SK-N-SH treated with all-trans-retinoic acid at 6 μM for 48 hours (cell line): Measurements from ENCODE around the gene SLC3A2.

Source experiments
- ATAC-seq: fragments of 200-7000 bp; cut with Tn5 transposase; 3 replicates; pipeline ENCODE4 v1.9.1; 2020; ENCODE audit warnings: mild to moderate bottlenecking, moderate library complexity
- ARNTL ChIP-seq: fragments of 450-650 bp; formaldehyde crosslinking; IDR thresholded peaks from 2 replicates; pipeline ENCODE4 v1.5.0; 2020; ENCODE audit warnings: low read depth, mild to moderate bottlenecking, moderate library complexity, borderline replicate concordance
- BACH2 ChIP-seq: fragments of 250-450 bp; sonication (Bioruptor Pico); IDR thresholded peaks from 2 replicates; pipeline ENCODE4 v1.9.0; 2021; ENCODE audit warnings: mild to moderate bottlenecking, borderline replicate concordance
- CSDC2 ChIP-seq: fragments of 250-450 bp; sonication (Bioruptor Pico); IDR thresholded peaks from 2 replicates; pipeline ENCODE4 v1.5.0; 2020; ENCODE audit warnings: mild to moderate bottlenecking, moderate library complexity
- ESRRG ChIP-seq: fragments of 250-450 bp; sonication (Bioruptor Pico); IDR thresholded peaks from 2 replicates; pipeline ENCODE4 v1.6.1; 2021; ENCODE audit warnings: mild to moderate bottlenecking
- GLIS3 ChIP-seq: fragments of 250-450 bp; sonication (Bioruptor Pico); IDR thresholded peaks from 2 replicates; pipeline ENCODE4 v1.5.0; 2020; ENCODE audit warnings: mild to moderate bottlenecking, moderate library complexity
- ISL1 ChIP-seq: fragments of 250-450 bp; sonication (Bioruptor Pico); IDR thresholded peaks from 2 replicates; pipeline ENCODE4 v2.1.2; 2022; ENCODE audit warnings: mild to moderate bottlenecking, moderate library complexity
- PPARA ChIP-seq: fragments of 250-450 bp; sonication (Bioruptor Pico); IDR thresholded peaks from 2 replicates; pipeline ENCODE4 v1.5.0; 2020; ENCODE audit warnings: mild to moderate bottlenecking, borderline replicate concordance
- RARB ChIP-seq: fragments of 250-450 bp; sonication (Bioruptor Pico); IDR thresholded peaks from 2 replicates; pipeline ENCODE4 v1.8.0; 2021; ENCODE audit warnings: mild to moderate bottlenecking, moderate library complexity
- SNAI2 ChIP-seq: fragments of 250-450 bp; sonication (Bioruptor Pico); IDR thresholded peaks from 2 replicates; pipeline ENCODE4 v1.5.0; 2020; ENCODE audit warnings: mild to moderate bottlenecking, moderate library complexity
- TCF4 ChIP-seq: fragments of 250-450 bp; sonication (Bioruptor Pico); IDR thresholded peaks from 2 replicates; pipeline ENCODE4 v1.8.0; 2021; ENCODE audit warnings: mild to moderate bottlenecking, moderate library complexity, borderline replicate concordance
- TOX ChIP-seq: fragments of 250-450 bp; sonication (Bioruptor Pico); IDR thresholded peaks from 2 replicates; pipeline ENCODE4 v1.8.0; 2021; ENCODE audit warnings: mild to moderate bottlenecking, moderate library complexity, borderline replicate concordance
- ZC3H10 ChIP-seq: fragments of 250-450 bp; sonication (Bioruptor Pico); IDR thresholded peaks from 2 replicates; pipeline ENCODE4 v1.5.1; 2021; ENCODE audit warnings: mild to moderate bottlenecking, moderate library complexity
- ZFP3 ChIP-seq: fragments of 250-450 bp; sonication (Bioruptor Pico); IDR thresholded peaks from 2 replicates; pipeline ENCODE4 v1.5.0; 2020; ENCODE audit warnings: mild to moderate bottlenecking, moderate library complexity
- ZFP30 ChIP-seq: fragments of 450-650 bp; formaldehyde crosslinking; IDR thresholded peaks from 2 replicates; pipeline ENCODE4 v1.5.0; 2022; ENCODE audit warnings: mild to moderate bottlenecking, moderate library complexity
- ZNF565 ChIP-seq: fragments of 450-650 bp; formaldehyde crosslinking; conservative IDR thresholded peaks from 2 replicates; pipeline ENCODE4 v1.5.0; 2020; ENCODE audit warnings: low read depth, mild to moderate bottlenecking, moderate library complexity
- ZNF70 ChIP-seq: fragments of 450-650 bp; formaldehyde crosslinking; IDR thresholded peaks from 2 replicates; pipeline ENCODE4 v1.5.0; 2020; ENCODE audit warnings: mild to moderate bottlenecking, moderate library complexity
- TF ChIP-seq, protein P1 (sequence below): fragments of 250-450 bp; sonication (Bioruptor Pico); IDR thresholded peaks from 2 replicates; pipeline ENCODE4 v1.8.0; 2021; ENCODE audit warnings: low read depth, mild to moderate bottlenecking, moderate library complexity, borderline replicate concordance
- TF ChIP-seq, protein P2 (sequence below): fragments of 250-450 bp; sonication (Bioruptor Pico); IDR thresholded peaks from 2 replicates; pipeline ENCODE4 v1.5.1; 2021; ENCODE audit warnings: mild to moderate bottlenecking, moderate library complexity
- TF ChIP-seq, protein P3 (sequence below): fragments of 250-450 bp; sonication (Bioruptor Pico); IDR thresholded peaks from 2 replicates; pipeline ENCODE4 v1.8.0; 2020; ENCODE audit warnings: mild to moderate bottlenecking, moderate library complexity, borderline replicate concordance
- TF ChIP-seq, protein P4 (sequence below): fragments of 250-450 bp; sonication (Bioruptor Pico); IDR thresholded peaks from 2 replicates; pipeline ENCODE4 v1.5.0; 2020; ENCODE audit warnings: mild to moderate bottlenecking, moderate library complexity

SLC3A2 gene

DNA sequence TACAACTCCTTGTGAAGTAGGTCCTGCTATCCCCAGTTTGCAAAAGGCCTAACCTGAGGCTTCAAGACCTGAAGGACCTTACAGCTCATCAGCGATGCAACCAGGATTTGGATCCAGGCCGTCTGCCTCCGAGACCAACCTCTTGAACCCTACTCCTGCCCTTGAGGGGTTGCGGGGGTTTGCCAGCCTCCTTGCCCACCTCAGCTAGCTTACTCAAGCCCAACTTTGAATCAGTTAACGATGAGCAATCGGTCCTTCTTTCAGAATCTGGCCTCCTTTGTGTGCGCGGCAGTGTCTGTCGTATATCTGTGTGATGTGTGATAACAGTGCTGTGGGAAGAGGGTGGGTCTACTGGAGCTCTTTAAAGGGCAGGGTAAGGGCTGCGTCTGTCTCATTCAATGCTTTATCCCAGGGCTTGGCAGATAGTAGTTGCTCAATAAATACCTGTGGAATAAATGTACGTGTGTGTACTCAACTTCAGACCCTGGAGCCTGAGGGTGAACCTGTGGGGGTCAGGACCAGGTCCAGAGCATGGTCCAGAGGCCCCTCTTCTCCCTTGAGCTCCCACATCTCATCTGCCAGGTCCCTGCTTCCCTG lies 37.3 kb downstream of the SLC3A2 start:
- no peak for ATAC-seq
- TF ChIP-seq PPARA (CRISPR knock-in tag) (no peak), ISL1 (CRISPR knock-in tag) (no peak), BACH2 (CRISPR knock-in tag) (no peak)
- TF ChIP-seq, all 23 proteins: peak for 0

DNA sequence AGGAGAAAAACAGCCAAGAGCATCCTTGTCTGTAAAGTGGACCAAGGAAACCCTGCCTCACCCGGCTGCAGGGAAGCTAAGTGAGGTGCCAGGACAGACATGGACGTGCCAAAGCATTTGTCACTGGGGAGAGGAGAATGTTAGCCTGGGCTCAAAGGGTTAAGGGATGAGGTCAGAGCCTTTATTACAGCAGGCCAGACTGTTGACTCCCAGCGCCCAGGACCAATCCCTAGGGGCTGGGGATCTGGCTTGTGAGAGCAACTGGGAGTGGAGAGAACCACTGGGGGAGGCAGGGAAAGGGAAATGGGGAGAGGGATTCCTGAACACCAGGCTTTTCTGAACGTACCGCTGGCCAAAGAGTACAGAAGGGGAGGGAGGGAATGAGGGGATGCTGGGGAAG lies 37.8 kb downstream of the SLC3A2 start:
- TF ChIP-seq, protein P1, sequence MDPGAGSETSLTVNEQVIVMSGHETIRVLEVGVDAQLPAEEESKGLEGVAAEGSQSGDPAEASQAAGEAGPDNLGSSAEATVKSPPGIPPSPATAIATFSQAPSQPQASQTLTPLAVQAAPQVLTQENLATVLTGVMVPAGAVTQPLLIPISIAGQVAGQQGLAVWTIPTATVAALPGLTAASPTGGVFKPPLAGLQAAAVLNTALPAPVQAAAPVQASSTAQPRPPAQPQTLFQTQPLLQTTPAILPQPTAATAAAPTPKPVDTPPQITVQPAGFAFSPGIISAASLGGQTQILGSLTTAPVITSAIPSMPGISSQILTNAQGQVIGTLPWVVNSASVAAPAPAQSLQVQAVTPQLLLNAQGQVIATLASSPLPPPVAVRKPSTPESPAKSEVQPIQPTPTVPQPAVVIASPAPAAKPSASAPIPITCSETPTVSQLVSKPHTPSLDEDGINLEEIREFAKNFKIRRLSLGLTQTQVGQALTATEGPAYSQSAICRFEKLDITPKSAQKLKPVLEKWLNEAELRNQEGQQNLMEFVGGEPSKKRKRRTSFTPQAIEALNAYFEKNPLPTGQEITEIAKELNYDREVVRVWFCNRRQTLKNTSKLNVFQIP, result no peak
- TF ChIP-seq GLIS3 (CRISPR knock-in tag), result no peak
- TF ChIP-seq ARNTL (CRISPR knock-in tag), result no peak
- TF ChIP-seq ZFP3 (CRISPR knock-in tag), result no peak
- TF ChIP-seq, protein P2, sequence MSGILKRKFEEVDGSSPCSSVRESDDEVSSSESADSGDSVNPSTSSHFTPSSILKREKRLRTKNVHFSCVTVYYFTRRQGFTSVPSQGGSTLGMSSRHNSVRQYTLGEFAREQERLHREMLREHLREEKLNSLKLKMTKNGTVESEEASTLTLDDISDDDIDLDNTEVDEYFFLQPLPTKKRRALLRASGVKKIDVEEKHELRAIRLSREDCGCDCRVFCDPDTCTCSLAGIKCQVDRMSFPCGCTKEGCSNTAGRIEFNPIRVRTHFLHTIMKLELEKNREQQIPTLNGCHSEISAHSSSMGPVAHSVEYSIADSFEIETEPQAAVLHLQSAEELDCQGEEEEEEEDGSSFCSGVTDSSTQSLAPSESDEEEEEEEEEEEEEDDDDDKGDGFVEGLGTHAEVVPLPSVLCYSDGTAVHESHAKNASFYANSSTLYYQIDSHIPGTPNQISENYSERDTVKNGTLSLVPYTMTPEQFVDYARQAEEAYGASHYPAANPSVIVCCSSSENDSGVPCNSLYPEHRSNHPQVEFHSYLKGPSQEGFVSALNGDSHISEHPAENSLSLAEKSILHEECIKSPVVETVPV, result no peak
- TF ChIP-seq ESRRG (CRISPR knock-in tag), result no peak
- TF ChIP-seq RARB (CRISPR knock-in tag), result no peak
- TF ChIP-seq ZNF565 (CRISPR knock-in tag), result no peak
- no peak for ATAC-seq

DNA sequence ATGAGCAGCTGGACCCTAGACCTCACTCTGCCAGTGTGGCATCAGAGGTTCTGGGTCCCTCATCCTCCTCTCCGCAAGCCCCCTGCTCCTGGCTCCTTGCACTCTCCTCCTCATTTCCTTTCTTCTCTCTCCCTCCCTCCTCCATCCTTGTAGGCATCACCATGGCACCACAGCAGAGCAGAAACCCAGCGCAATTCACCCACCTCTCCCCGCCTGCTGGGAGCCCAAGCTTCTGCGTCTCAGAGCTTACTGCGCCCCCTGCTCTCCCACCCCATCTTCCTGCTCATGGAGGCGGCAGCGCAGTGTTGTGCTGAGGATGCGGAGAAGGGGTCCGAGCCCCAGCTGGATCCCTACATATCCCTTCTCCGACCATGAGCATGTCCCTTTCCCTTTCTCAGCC lies 38.8 kb downstream of the SLC3A2 start:
- TF ChIP-seq ZC3H10 (CRISPR knock-in tag), result no peak
- no peak for TF ChIP-seq BACH2 (CRISPR knock-in tag)
- TF ChIP-seq RARB (CRISPR knock-in tag), result no peak
- TF ChIP-seq, protein P2, result no peak
- no peak for TF ChIP-seq ZFP3 (CRISPR knock-in tag)
- TF ChIP-seq, protein P3, sequence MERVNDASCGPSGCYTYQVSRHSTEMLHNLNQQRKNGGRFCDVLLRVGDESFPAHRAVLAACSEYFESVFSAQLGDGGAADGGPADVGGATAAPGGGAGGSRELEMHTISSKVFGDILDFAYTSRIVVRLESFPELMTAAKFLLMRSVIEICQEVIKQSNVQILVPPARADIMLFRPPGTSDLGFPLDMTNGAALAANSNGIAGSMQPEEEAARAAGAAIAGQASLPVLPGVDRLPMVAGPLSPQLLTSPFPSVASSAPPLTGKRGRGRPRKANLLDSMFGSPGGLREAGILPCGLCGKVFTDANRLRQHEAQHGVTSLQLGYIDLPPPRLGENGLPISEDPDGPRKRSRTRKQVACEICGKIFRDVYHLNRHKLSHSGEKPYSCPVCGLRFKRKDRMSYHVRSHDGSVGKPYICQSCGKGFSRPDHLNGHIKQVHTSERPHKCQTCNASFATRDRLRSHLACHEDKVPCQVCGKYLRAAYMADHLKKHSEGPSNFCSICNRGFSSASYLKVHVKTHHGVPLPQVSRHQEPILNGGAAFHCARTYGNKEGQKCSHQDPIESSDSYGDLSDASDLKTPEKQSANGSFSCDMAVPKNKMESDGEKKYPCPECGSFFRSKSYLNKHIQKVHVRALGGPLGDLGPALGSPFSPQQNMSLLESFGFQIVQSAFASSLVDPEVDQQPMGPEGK, result no peak
- TF ChIP-seq ZNF565 (CRISPR knock-in tag), result no peak
- TF ChIP-seq GLIS3 (CRISPR knock-in tag), result no peak
- no peak for TF ChIP-seq SNAI2 (CRISPR knock-in tag)
- TF ChIP-seq TCF4 (CRISPR knock-in tag), result no peak
- TF ChIP-seq TOX (CRISPR knock-in tag), result no peak
- ATAC-seq, result no peak

DNA sequence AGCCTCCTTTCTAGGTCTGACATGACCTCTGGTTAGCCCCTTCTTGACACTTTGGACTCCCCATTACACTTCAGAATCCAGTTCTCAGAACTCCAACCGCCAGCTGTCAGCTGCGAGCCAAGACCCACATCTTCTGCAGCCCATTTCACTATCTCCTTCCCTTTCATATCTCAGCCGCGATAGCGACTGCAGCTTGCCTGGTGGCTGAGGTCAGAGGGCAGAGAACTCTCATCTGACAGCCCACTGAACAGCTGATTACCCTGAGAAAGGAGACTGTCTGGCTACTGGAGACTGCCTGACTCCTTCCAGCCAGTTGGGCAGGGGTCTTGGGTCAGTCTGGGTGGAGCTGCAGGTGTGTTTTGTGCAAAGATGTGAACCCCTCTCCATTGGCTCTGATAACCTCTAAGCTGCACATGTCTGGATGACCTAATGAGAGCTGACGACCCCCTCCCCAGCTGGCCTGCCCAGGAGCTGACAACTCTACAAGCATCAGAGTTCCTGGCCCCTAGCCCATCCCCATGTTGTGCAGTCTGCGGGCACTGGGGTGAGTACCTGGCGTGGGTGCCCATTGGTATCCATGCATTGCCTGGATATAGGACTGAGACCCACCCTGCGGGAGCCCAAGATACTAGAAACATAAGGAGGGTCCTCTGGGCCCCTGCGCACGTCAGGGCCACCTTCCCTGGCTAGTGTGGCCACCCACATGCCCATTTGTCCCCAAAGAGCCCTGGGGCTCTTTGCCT lies 39.4 kb downstream of the SLC3A2 start:
- ATAC-seq, result no peak
- TF ChIP-seq ZFP30 (no peak), ZNF70 (no peak), TCF4 (CRISPR knock-in tag) (no peak), CSDC2 (no peak), RARB (CRISPR knock-in tag) (no peak), BACH2 (CRISPR knock-in tag) (no peak), ZFP3 (CRISPR knock-in tag) (no peak), ESRRG (CRISPR knock-in tag) (no peak), PPARA (CRISPR knock-in tag) (no peak), ZNF565 (CRISPR knock-in tag) (no peak), GLIS3 (CRISPR knock-in tag) (no peak)
- TF ChIP-seq, protein P4, sequence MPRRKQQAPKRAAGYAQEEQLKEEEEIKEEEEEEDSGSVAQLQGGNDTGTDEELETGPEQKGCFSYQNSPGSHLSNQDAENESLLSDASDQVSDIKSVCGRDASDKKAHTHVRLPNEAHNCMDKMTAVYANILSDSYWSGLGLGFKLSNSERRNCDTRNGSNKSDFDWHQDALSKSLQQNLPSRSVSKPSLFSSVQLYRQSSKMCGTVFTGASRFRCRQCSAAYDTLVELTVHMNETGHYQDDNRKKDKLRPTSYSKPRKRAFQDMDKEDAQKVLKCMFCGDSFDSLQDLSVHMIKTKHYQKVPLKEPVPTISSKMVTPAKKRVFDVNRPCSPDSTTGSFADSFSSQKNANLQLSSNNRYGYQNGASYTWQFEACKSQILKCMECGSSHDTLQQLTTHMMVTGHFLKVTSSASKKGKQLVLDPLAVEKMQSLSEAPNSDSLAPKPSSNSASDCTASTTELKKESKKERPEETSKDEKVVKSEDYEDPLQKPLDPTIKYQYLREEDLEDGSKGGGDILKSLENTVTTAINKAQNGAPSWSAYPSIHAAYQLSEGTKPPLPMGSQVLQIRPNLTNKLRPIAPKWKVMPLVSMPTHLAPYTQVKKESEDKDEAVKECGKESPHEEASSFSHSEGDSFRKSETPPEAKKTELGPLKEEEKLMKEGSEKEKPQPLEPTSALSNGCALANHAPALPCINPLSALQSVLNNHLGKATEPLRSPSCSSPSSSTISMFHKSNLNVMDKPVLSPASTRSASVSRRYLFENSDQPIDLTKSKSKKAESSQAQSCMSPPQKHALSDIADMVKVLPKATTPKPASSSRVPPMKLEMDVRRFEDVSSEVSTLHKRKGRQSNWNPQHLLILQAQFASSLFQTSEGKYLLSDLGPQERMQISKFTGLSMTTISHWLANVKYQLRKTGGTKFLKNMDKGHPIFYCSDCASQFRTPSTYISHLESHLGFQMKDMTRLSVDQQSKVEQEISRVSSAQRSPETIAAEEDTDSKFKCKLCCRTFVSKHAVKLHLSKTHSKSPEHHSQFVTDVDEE, result no peak
- TF ChIP-seq, protein P1, result no peak
- TF ChIP-seq, protein P2, result no peak
